Right atrium auricular region (tissue), 2 donors: ENCODE results near the gene KLHDC9. TPM values are rescaled to one million over a fixed set of nuclear protein-coding genes. Genes with fewer than 3 reads are reported as not detected.

Experiments
- DNase-seq: peaks from one replicate; pipeline ENCODE4 v3.0.0-alpha.2; 2019; ENCODE audit warnings: low spot score
- H3K27ac ChIP-seq, 2 donors: fragments of 200-600 bp; sonication (generic); 1 replicate in 1 of 2; 2 replicates in 1 of 2; pipeline ENCODE4 v1.5.1; 2016 to 2019
- H3K27me3 ChIP-seq, 2 donors: fragments of 200-600 bp; sonication (generic); one replicate each; pipeline versions ENCODE4 v1.5.1 to v1.6.0; 2017 to 2019
- H3K36me3 ChIP-seq: fragments of 200-600 bp; sonication (generic); one replicate; pipeline ENCODE4 v1.5.1; 2016
- H3K4me1 ChIP-seq, 2 donors: fragments of 200-600 bp; sonication (generic); one replicate each; pipeline versions ENCODE4 v1.5.1 to v1.6.0; 2017 to 2019
- H3K4me3 ChIP-seq, 2 donors: fragments of 200-600 bp; sonication (generic); 1 replicate in 1 of 2; 2 replicates in 1 of 2; pipeline ENCODE4 v1.5.1; 2017 to 2019; ENCODE audit warnings: mild to moderate bottlenecking in 1 of 2, moderate library complexity in 1 of 2
- H3K9me3 ChIP-seq, 2 donors: fragments of 200-600 bp; sonication (generic); one replicate each; pipeline ENCODE4 v1.5.1; 2019
- total RNA-seq, 2 donors: library from RNA; depleted of rRNA; stranded (reverse); fragments of >200 nt; gene quantifications; one replicate each; pipeline ENCODE4 v1.1.0, GENCODE V29; 2016
- TF ChIP-seq, protein P1 (sequence below), 2 donors: fragments of 200-600 bp; sonication (generic); IDR thresholded peaks; one replicate each; pipeline ENCODE4 v1.5.1; 2019; ENCODE audit warnings: antibody characterized with exemption in 2 of 2

The KLHDC9 gene
- total RNA-seq, 2 donors from 2014 or later = 2.9 to 7.8 TPM

- Histone ChIP-seq H3K9me3 (no peaks in the 10 kb centered on the region), H3K4me1 (peaks cover 0 to 32% of the 10 kb centered on the region in 2 donors), H3K36me3 (peaks cover 10% of the 10 kb centered on the region), H3K27me3 (no peaks in the 10 kb centered on the region), H3K4me3 (peak overlapping the region; percentile 81 to 83), H3K27ac (peak overlapping the region; percentile 93 to 95)
- TF ChIP-seq, protein P1, sequence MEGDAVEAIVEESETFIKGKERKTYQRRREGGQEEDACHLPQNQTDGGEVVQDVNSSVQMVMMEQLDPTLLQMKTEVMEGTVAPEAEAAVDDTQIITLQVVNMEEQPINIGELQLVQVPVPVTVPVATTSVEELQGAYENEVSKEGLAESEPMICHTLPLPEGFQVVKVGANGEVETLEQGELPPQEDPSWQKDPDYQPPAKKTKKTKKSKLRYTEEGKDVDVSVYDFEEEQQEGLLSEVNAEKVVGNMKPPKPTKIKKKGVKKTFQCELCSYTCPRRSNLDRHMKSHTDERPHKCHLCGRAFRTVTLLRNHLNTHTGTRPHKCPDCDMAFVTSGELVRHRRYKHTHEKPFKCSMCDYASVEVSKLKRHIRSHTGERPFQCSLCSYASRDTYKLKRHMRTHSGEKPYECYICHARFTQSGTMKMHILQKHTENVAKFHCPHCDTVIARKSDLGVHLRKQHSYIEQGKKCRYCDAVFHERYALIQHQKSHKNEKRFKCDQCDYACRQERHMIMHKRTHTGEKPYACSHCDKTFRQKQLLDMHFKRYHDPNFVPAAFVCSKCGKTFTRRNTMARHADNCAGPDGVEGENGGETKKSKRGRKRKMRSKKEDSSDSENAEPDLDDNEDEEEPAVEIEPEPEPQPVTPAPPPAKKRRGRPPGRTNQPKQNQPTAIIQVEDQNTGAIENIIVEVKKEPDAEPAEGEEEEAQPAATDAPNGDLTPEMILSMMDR (IDR thresholded peaks at IDR 0.05) = no peak
- no peak for DNase-seq
Observed at GRCh38 chr1:161133220-161133740, 35.1 kb downstream of the KLHDC9 start.

DNA sequence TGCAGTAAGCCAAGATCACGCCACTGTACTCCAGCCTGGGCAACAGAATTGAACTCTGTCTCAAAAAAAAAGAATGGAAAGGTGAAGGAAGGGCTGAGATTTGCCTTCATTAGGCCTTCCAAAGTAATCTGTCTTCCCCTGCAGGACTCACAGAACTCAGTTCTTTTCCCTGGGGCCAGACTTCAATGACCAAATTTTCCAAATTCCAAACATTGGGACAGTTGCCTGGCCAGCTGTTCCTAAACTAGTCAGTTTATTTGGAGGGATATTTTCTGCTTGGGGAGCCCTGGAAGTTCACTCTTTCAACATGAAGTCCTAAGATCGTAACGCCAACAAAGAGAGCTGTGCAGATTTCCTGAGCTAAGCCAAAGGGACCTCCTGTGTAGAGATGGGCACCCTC, 39.7 kb downstream of the KLHDC9 start:
- TF ChIP-seq, protein P1 (IDR thresholded peaks at IDR 0.05) = no peak
- Histone ChIP-seq H3K9me3 (no peaks in the 10 kb centered on the region), H3K27ac (no peak overlapping the region), H3K4me3 (no peak overlapping the region), H3K27me3 (no peaks in the 10 kb centered on the region), H3K36me3 (no peaks in the 10 kb centered on the region), H3K4me1 (peaks cover 0 to 14% of the 10 kb centered on the region in 2 donors)
- DNase-seq = no peak

DNA sequence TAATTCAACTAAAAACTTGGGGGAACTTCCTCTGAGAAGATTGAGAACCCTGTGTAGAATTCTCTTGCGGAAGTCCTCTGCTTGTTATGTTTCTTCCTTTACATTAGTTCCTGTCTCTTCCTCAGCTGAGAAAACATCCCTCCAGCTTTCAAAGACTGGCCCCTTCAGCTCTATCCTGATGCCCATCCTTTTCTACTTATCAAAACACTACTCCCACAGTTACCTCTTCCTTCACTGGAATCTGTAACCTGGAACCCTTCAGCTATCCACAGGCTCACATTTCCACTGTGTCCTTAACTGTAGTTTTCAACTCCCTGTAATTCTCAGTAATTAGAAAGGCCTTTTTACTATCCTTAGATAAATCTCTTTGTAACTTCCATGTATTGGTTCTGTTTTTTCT, 40.3 kb downstream of the KLHDC9 start:
- no peak for DNase-seq
- H3K27ac ChIP-seq = peak overlapping the region in 1 of 2 donors; percentile 11
- peaks cover 0 to 12% of the 10 kb centered on the region in 2 donors for H3K4me1 ChIP-seq
- TF ChIP-seq, protein P1 (IDR thresholded peaks at IDR 0.05) = no peak
- H3K36me3 ChIP-seq = no peaks in the 10 kb centered on the region
- H3K27me3 ChIP-seq = no peaks in the 10 kb centered on the region
- H3K9me3 ChIP-seq = no peaks in the 10 kb centered on the region
- no peak overlapping the region for H3K4me3 ChIP-seq

DNA sequence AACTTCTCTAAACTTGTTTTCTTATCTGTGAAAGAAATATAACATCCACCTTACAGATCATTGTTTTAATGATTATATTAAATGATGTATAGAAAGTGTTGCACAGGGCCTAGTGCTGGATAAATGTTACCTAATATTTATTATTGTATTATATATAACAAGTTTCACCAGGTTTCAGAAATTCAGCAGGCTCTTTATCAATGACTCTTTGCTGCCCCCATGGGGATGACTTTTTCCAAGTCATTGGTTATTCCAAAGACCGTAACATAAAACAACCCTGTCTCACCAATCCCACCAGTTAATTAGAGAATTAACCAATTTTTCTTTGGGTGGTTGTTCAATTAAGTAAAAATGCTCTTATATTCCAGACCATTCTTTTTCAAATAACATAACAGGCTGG, 41.6 kb downstream of the KLHDC9 start:
- H3K4me1 ChIP-seq = no peaks in the 10 kb centered on the region
- no peak for DNase-seq
- H3K36me3 ChIP-seq = no peaks in the 10 kb centered on the region
- H3K27ac ChIP-seq = no peak overlapping the region
- no peaks in the 10 kb centered on the region for H3K9me3 ChIP-seq
- H3K4me3 ChIP-seq = no peak overlapping the region
- no peaks in the 10 kb centered on the region for H3K27me3 ChIP-seq
- TF ChIP-seq, protein P1 (IDR thresholded peaks at IDR 0.05) = peak; percentile 30 to 63

DNA sequence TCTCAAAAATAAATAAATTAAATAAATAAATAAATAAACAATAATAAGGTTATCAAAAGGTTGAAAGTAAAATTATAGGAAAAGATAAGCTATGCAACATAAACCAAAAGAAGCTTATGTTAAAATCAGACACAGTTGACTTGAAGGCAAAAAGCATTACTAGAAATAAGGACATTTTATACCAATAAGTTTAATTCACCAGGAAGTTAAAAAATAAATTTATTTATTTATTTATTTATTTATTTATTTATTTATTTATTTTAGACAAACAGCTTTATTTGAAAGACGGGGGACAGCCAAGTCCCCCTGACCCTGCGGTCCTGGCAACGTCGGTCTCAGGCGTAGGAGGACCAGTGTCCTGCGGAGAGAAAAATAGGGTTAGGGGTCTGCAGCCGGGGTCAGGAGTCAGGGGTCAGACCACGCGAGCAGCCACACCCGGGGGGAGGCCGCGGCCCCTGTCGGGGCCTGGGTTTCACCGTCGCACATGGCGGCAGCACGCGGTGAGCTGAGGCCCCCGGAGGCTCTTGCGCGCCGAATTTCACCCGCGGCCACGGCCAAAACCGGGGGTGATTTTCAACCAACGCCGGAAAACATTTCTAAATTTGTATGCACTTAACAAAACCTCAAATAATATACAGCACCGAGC, 42.7 kb downstream of the KLHDC9 start:
- DNase-seq = no peak
- Histone ChIP-seq H3K27me3 (no peaks in the 10 kb centered on the region), H3K36me3 (no peaks in the 10 kb centered on the region), H3K27ac (no peak overlapping the region), H3K4me3 (no peak overlapping the region), H3K4me1 (no peaks in the 10 kb centered on the region), H3K9me3 (no peaks in the 10 kb centered on the region)
- TF ChIP-seq, protein P1 (IDR thresholded peaks at IDR 0.05) = no peak

- no peaks in the 10 kb centered on the region for H3K36me3 ChIP-seq
- no peak overlapping the region for H3K4me3 ChIP-seq
- no peak overlapping the region for H3K27ac ChIP-seq
- TF ChIP-seq, protein P1 (IDR thresholded peaks at IDR 0.05) = no peak
- DNase-seq = no peak
- no peaks in the 10 kb centered on the region for H3K27me3 ChIP-seq
- no peaks in the 10 kb centered on the region for H3K4me1 ChIP-seq
- no peaks in the 10 kb centered on the region for H3K9me3 ChIP-seq
Observed at GRCh38 chr1:161145832-161146231, 47.7 kb downstream of the KLHDC9 start.
